ENCODE data around the gene FGD4.

DNA sequence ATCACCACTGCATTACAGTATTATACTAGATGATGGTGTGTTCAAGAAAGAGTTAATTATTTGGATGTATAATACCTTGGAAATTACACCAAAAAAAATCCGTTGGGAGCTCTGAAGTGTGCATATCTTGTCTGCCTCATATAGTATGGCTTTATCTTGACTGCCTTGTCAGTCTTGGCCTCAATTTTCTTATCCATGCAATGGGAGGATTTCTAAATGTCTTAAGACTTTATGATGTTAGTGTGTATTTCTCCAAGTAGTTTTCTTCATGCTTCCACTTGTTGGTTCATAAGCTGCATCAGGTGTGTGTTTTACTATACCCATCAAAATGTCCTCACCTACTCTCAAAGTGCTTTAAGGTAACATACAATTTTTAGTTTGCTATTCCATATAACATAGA lies 84.6 kb downstream of the FGD4 start:
- TF ChIP-seq, protein P1, sequence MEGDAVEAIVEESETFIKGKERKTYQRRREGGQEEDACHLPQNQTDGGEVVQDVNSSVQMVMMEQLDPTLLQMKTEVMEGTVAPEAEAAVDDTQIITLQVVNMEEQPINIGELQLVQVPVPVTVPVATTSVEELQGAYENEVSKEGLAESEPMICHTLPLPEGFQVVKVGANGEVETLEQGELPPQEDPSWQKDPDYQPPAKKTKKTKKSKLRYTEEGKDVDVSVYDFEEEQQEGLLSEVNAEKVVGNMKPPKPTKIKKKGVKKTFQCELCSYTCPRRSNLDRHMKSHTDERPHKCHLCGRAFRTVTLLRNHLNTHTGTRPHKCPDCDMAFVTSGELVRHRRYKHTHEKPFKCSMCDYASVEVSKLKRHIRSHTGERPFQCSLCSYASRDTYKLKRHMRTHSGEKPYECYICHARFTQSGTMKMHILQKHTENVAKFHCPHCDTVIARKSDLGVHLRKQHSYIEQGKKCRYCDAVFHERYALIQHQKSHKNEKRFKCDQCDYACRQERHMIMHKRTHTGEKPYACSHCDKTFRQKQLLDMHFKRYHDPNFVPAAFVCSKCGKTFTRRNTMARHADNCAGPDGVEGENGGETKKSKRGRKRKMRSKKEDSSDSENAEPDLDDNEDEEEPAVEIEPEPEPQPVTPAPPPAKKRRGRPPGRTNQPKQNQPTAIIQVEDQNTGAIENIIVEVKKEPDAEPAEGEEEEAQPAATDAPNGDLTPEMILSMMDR (conservative IDR thresholded peaks at IDR 0.05 in 1 of 2, IDR thresholded peaks at IDR 0.05 in 1 of 2; ENCODE audit: extremely low read depth in 1 of 2, insufficient read depth in 1 of 2, low read depth in 1 of 2, low read length in 2 of 2) = no peak
- TF ChIP-seq EZH2 (IDR thresholded peaks at IDR 0.05; ENCODE audit: borderline replicate concordance, low read length) = no peak
